Peyer's patch (tissue), 4 donors: ENCODE results near the gene ADAT3. TPM values are rescaled to one million over a fixed set of nuclear protein-coding genes. Genes with fewer than 3 reads are reported as not detected.

Source experiments
- DNase-seq, 3 donors: peaks; one replicate each; pipeline ENCODE4 v3.0.0-alpha.2; 2017 to 2019
- H3K27ac ChIP-seq, 4 donors: fragments of 200-600 bp; sonication (generic); one replicate each; pipeline ENCODE4 v1.5.1; 2016 to 2019
- H3K27me3 ChIP-seq, 2 donors: fragments of 200-600 bp; sonication (generic); one replicate each; pipeline ENCODE4 v1.5.1; 2019
- H3K36me3 ChIP-seq, 3 donors: fragments of 200-600 bp; sonication (generic); one replicate each; pipeline ENCODE4 v1.5.1; 2016 to 2019
- H3K4me1 ChIP-seq, 4 donors: fragments of 200-600 bp; sonication (generic); one replicate each; pipeline ENCODE4 v1.5.1; 2016 to 2019
- H3K4me3 ChIP-seq, 4 donors: fragments of 200-600 bp; sonication (generic); 1 replicate in 3 of 4; 2 replicates in 1 of 4; pipeline ENCODE4 v1.5.1; 2016 to 2019; ENCODE audit warnings: mild to moderate bottlenecking in 1 of 4
- H3K9me3 ChIP-seq, 4 donors: fragments of 200-600 bp; sonication (generic); one replicate each; pipeline ENCODE4 v1.5.1; 2016 to 2019; ENCODE audit warnings: mild to moderate bottlenecking in 1 of 4
- POLR2A ChIP-seq, 2 donors: fragments of 450-650 bp; IDR thresholded peaks; one replicate each; pipeline ENCODE4 v1.5.1; 2017; ENCODE audit warnings: antibody characterized with exemption in 2 of 2, mild to moderate bottlenecking in 2 of 2, moderate library complexity in 2 of 2
- total RNA-seq, 4 donors: library from RNA; depleted of rRNA; stranded (reverse); fragments of >200 nt; gene quantifications; one replicate each; pipeline ENCODE4 v1.1.0, GENCODE V29; 2016
- TF ChIP-seq, protein P1 (sequence below), 6 experiments: fragments of 450-650 bp in 4 of 6; fragments of 200-600 bp in 2 of 6; sonication (generic) in 1 of 6; IDR thresholded peaks; one replicate each; pipeline ENCODE4 v1.5.1; 2017 to 2019; ENCODE audit warnings: antibody characterized with exemption in 6 of 6, mild to moderate bottlenecking in 3 of 6, moderate library complexity in 1 of 6

Gene ADAT3
- total RNA-seq, 4 donors from 2014 or later: 18.2 to 33.3 (median 23.8) TPM

DNA sequence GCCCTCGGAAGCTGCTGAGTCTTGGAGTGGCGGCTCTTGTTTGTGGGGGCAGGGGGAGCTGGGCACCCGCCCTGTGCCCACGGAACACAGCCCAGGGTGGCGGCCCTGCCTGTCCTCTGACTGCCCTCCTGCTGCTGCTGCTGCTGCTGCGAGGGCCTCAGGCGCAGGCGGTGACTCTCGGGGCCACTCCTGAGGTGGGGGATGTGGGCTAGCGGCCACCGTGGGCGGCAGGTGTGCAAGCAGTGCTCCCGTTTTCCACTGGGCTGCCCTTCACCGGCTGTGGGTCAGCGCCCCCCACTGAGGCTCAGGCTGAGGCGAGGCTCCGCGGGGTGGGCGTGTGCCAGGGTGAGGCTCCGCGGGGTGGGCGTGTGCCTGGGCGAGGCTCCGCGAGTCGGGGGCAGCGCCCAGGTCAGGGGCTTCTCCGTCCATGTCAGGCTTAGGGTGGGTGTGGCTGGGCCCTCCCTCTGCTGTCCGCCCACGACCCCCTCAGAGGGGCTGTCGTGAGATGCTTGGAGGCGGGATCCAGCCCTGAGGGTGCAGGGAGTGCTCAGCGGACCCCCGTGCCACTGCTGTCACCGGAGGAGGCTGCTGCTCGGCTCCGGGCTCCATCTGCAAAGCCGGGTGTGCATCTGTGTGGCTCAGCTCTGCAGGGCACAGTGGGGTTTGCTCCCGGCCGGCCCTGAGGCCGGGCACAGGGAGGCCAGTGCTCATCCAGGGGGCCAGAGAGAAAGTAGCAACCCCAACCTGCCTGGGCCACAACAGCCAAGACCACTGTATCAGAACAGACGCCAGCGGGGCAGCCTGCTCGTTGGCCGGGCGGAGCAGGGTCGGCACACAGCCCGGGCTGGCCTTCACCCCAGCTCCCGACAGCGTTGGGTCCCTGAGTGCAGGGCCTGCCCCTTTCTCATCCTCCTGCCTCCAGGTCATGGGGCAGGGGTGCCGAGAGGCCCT lies 50.2 kb downstream of the ADAT3 start:
- Histone ChIP-seq H3K27ac (no peak overlapping the region), H3K36me3 (peaks cover 0 to 13% (median 0%) of the 10 kb centered on the region in 3 donors), H3K27me3 (no peaks in the 10 kb centered on the region), H3K4me1 (no peaks in the 10 kb centered on the region), H3K4me3 (no peak overlapping the region), H3K9me3 (no peaks in the 10 kb centered on the region)
- no peak for DNase-seq
- no peak for TF ChIP-seq POLR2A (IDR thresholded peaks at IDR 0.05)
- TF ChIP-seq, protein P1, sequence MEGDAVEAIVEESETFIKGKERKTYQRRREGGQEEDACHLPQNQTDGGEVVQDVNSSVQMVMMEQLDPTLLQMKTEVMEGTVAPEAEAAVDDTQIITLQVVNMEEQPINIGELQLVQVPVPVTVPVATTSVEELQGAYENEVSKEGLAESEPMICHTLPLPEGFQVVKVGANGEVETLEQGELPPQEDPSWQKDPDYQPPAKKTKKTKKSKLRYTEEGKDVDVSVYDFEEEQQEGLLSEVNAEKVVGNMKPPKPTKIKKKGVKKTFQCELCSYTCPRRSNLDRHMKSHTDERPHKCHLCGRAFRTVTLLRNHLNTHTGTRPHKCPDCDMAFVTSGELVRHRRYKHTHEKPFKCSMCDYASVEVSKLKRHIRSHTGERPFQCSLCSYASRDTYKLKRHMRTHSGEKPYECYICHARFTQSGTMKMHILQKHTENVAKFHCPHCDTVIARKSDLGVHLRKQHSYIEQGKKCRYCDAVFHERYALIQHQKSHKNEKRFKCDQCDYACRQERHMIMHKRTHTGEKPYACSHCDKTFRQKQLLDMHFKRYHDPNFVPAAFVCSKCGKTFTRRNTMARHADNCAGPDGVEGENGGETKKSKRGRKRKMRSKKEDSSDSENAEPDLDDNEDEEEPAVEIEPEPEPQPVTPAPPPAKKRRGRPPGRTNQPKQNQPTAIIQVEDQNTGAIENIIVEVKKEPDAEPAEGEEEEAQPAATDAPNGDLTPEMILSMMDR (IDR thresholded peaks at IDR 0.05): no peak

DNA sequence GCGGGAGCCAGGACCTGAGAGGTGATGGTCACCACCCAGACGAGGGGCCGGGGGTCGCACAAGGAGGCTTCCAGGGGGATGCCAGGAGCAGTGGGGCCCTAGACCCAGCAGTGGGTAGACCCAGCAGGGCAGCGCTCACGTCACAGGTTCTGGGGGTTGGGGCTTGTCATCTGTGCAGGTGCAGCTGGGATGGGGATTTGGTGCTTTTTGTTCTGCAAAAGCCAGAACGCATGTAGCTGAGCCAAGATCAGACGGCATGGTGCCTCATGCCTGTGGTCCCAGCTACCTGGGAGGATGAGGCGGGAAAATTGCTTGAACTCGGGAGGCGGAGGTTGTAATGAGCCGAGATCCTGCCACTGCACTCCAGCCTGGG lies 50.9 kb downstream of the ADAT3 start:
- no peaks in the 10 kb centered on the region for H3K4me1 ChIP-seq
- peaks cover 0 to 13% (median 0%) of the 10 kb centered on the region in 3 donors for H3K36me3 ChIP-seq
- H3K4me3 ChIP-seq: no peak overlapping the region
- H3K27me3 ChIP-seq: no peaks in the 10 kb centered on the region
- no peak for DNase-seq
- no peaks in the 10 kb centered on the region for H3K9me3 ChIP-seq
- no peak for TF ChIP-seq POLR2A (IDR thresholded peaks at IDR 0.05)
- TF ChIP-seq, protein P1 (IDR thresholded peaks at IDR 0.05): no peak
- H3K27ac ChIP-seq: no peak overlapping the region

DNA sequence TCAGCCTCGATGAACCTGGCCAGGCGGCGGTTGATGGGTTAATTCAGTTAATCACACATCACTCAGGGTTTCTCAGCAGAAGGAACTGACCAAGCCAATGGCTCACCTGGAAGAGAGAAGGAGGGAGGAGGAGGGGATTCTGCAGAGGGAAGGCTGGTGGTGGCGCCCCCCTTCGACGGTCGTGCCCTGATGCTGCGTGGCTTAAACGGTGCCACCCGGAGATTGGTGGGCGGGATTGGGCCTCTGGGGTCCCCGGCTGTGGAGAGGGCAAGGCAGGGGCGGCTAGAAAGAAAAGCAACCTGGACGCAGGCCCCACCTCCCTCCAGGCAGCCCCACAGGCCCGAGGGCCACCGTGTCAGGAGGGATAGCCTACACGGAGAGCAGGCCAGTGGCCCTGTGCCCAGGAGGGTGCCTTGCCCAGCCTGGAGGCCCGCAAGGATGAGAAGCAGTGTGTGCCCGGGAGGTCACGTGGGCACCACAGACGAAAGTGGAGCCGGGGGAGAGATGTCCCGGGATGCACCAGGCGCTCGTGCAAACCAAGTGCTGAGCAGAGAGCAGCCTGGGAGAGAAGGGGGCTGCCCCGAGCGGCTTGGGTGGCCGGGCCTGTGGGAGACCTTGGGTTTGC lies 51.8 kb downstream of the ADAT3 start:
- Histone ChIP-seq H3K36me3 (peaks cover 0 to 11% (median 0%) of the 10 kb centered on the region in 3 donors), H3K27me3 (no peaks in the 10 kb centered on the region), H3K4me3 (no peak overlapping the region), H3K9me3 (no peaks in the 10 kb centered on the region), H3K4me1 (no peaks in the 10 kb centered on the region), H3K27ac (no peak overlapping the region)
- TF ChIP-seq, protein P1 (IDR thresholded peaks at IDR 0.05): no peak
- no peak for TF ChIP-seq POLR2A (IDR thresholded peaks at IDR 0.05)
- DNase-seq: no peak

DNA sequence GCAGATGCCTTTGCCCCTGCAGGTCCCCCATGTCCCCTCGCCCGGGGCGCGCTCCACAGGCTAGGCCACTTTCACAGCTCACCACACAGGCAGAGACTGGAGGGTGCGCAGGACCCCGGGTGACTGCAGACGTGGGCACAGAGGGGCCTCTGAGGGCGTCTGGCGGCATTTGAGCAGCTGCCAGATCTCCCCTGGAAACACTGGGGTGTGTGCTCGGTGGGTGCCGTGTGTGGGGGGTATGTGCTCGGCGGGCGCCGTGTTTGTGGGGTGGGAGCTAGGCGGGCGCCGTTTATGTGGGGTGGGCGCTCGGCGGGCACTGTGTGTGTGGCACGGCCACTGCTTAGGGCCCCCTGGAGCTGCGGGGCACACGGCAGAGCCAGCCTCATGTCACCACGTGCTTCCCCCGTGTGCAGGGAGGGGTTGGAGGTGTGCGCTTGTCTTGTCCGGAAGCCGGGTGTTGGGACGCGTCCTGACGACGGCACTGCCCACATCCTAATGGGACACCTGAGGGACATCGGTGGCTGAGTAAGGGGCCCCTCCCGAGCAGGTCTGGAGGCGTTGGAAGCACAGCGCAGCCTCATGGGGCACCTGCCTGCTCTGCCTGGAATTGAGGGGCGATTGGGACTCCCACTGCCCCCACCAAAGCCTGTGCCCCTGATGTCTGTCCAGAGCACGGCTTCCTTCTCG lies 52.5 kb downstream of the ADAT3 start:
- Histone ChIP-seq H3K4me1 (no peaks in the 10 kb centered on the region), H3K36me3 (peaks cover 0 to 4% (median 0%) of the 10 kb centered on the region in 3 donors), H3K4me3 (no peak overlapping the region), H3K27me3 (no peaks in the 10 kb centered on the region), H3K9me3 (no peaks in the 10 kb centered on the region), H3K27ac (no peak overlapping the region)
- TF ChIP-seq, protein P1 (IDR thresholded peaks at IDR 0.05): no peak
- TF ChIP-seq POLR2A (IDR thresholded peaks at IDR 0.05): no peak
- no peak for DNase-seq

DNA sequence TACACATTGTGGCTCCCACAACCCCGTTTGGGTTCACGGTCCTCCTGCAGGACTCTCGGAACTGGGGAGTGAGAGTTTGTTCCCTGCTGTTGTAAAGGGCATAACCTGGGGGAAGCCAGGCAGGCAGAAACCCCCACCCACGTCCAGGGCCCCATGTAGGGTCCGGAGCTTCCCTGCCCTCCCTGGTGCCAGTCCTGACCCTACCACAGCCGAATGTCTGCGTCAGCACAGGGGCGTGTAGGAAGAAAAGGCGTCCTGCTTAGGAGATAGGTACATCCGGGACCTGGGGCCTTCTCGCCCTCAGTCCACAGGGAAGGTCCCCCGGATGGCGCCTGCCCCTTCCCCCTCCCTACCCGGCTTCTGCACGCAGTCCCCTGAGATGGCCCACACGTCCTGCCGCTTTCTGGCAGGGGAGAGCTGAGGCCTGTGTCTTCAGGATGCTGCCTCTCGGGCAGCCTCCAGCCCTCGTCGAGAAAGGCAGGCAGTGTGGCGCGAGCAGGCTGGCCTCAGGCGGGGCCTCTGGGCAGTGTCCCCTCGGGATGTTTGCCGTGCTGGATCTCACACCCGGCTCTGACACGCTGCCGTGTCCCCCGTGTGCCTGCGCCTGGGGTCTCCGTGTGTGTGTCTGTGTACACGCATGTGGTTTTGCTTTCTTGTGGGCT lies 54.9 kb downstream of the ADAT3 start:
- TF ChIP-seq, protein P1 (IDR thresholded peaks at IDR 0.05): no peak
- TF ChIP-seq POLR2A (IDR thresholded peaks at IDR 0.05): no peak

More for the DNA sequence above, 54.9 kb downstream of the ADAT3 start:
- no peaks in the 10 kb centered on the region for H3K9me3 ChIP-seq
- no peak for DNase-seq
- H3K4me1 ChIP-seq: no peaks in the 10 kb centered on the region
- no peak overlapping the region for H3K27ac ChIP-seq
- H3K27me3 ChIP-seq: no peaks in the 10 kb centered on the region
- no peaks in the 10 kb centered on the region for H3K36me3 ChIP-seq
- H3K4me3 ChIP-seq: no peak overlapping the region
